Activated B cell treated with CpG ODN at 0.5 μM for 24 hours (primary cell): ENCODE measurements around the gene GRHPR. TPM values are rescaled to one million over a fixed set of nuclear protein-coding genes. Genes with fewer than 3 reads are reported as not detected.

ENCODE experiments used
- ATAC-seq: fragments of 200-7000 bp; cut with Tn5 transposase; one replicate; pipeline ENCODE4 v1.10.0; 2021; ENCODE audit warnings: low read depth, mild to moderate bottlenecking, moderate library complexity
- CTCF ChIA-PET: fragments of 350-600 bp; sonication (Branson Sonifier 250); formaldehyde crosslinking; loops from one replicate; lab custom pipeline; 2021; ENCODE audit warnings: antibody characterized with exemption; lab: Charles Lee
- POLR2A ChIA-PET: fragments of 350-600 bp; sonication (Branson Sonifier 250); formaldehyde crosslinking; loops from one replicate; lab custom pipeline; 2021; ENCODE audit warnings: antibody characterized with exemption; lab: Charles Lee
- DNase-seq: peaks from one replicate; pipeline ENCODE4 v3.0.0; 2022
- H3K27ac Mint-ChIP-seq: one replicate; pipeline ENCODE4 v1.8.0; 2020; ENCODE audit warnings: mixed read lengths
- H3K27me3 Mint-ChIP-seq: one replicate; pipeline ENCODE4 v1.8.0; 2021; ENCODE audit warnings: mixed read lengths
- H3K36me3 Mint-ChIP-seq: one replicate; pipeline ENCODE4 v1.8.0; 2021; ENCODE audit warnings: low read depth, mixed read lengths
- H3K4me1 Mint-ChIP-seq: one replicate; pipeline ENCODE4 v1.8.0; 2021; ENCODE audit warnings: mixed read lengths
- H3K4me3 Mint-ChIP-seq: one replicate; pipeline ENCODE4 v1.8.0; 2020; ENCODE audit warnings: mild to moderate bottlenecking, mixed read lengths
- H3K9me3 Mint-ChIP-seq: one replicate; pipeline ENCODE4 v1.8.0; 2020; ENCODE audit warnings: mixed read lengths
- intact Hi-C: fragments of 100-400 bp; cut with micrococcal nuclease; formaldehyde crosslinking; loops from one replicate; pipeline ENCODE4 v1.15.1; 2024
- total RNA-seq: library from RNA; stranded (reverse); gene quantifications from 2 replicates; pipeline ENCODE4 v1.2.3, GENCODE V29; 2022
- TF ChIP-seq, protein P1 (sequence below): fragments of 200-600 bp; IDR thresholded peaks from one replicate; pipeline ENCODE4 v1.8.0; 2022; ENCODE audit warnings: antibody characterized with exemption, mild to moderate bottlenecking

The GRHPR gene
- total RNA-seq, 1 donor from 2014 or later: 315 TPM

GRCh38 chr9:37406603-37407401 lies 15.7 kb upstream of the GRHPR start:
- Mint-ChIP-seq H3K27me3 (no peaks in the 10 kb centered on the region), H3K36me3 (peaks cover 8% of the 10 kb centered on the region), H3K27ac (peak overlapping the region; percentile 98), H3K4me1 (peaks cover 94% of the 10 kb centered on the region), H3K4me3 (peak overlapping the region; percentile 64), H3K9me3 (no peaks in the 10 kb centered on the region)
- intact Hi-C loops: loop anchor here (5.0 to 10.0 kb wide), 3 partner anchors 210 to 642 kb away; partner anchors contain the start of gene ZCCHC7
- DNase-seq (no peak), ATAC-seq (no peak)
- ChIA-PET CTCF (interaction anchor here (0.9 to 8.7 kb wide), 8 partner anchors 9 to 110 kb away, joined by 3 to 103 read pairs (median 6); no protein-coding TSS in a partner anchor), POLR2A (interaction anchor here (0.6 to 18.7 kb wide), 15 partner anchors 6 to 413 kb away, joined by 3 to 975 read pairs (median 4); partner anchors contain the start of genes GRHPR, PAX5, POLR1E and TOMM5)
- TF ChIP-seq, protein P1, sequence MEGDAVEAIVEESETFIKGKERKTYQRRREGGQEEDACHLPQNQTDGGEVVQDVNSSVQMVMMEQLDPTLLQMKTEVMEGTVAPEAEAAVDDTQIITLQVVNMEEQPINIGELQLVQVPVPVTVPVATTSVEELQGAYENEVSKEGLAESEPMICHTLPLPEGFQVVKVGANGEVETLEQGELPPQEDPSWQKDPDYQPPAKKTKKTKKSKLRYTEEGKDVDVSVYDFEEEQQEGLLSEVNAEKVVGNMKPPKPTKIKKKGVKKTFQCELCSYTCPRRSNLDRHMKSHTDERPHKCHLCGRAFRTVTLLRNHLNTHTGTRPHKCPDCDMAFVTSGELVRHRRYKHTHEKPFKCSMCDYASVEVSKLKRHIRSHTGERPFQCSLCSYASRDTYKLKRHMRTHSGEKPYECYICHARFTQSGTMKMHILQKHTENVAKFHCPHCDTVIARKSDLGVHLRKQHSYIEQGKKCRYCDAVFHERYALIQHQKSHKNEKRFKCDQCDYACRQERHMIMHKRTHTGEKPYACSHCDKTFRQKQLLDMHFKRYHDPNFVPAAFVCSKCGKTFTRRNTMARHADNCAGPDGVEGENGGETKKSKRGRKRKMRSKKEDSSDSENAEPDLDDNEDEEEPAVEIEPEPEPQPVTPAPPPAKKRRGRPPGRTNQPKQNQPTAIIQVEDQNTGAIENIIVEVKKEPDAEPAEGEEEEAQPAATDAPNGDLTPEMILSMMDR: no peak

- H3K4me3 Mint-ChIP-seq: peak overlapping the region; percentile 64
- no peaks in the 10 kb centered on the region for H3K9me3 Mint-ChIP-seq
- no peaks in the 10 kb centered on the region for H3K27me3 Mint-ChIP-seq
- H3K4me1 Mint-ChIP-seq: peaks cover 97% of the 10 kb centered on the region
- peaks cover 9% of the 10 kb centered on the region for H3K36me3 Mint-ChIP-seq
- H3K27ac Mint-ChIP-seq: peak overlapping the region; percentile 98
- no peak for ATAC-seq
- no peak for DNase-seq
- intact Hi-C loops: loop anchor here (5.0 to 10.0 kb wide), 3 partner anchors 210 to 643 kb away; partner anchors contain the start of gene ZCCHC7
- ChIA-PET CTCF (interaction anchor here (0.9 to 8.7 kb wide), 11 partner anchors 8 to 110 kb away, joined by 3 to 103 read pairs (median 4); partner anchors contain the start of gene GRHPR), POLR2A (interaction anchor here (0.8 to 18.7 kb wide), 15 partner anchors 7 to 413 kb away, joined by 3 to 975 read pairs (median 8); partner anchors contain the start of genes GRHPR, PAX5, TOMM5 and ZBTB5)
- TF ChIP-seq, protein P1: no peak
These were observed 15.0 kb upstream of the GRHPR start for GRCh38 chr9:37407468-37407867.

- Mint-ChIP-seq H3K27ac (peak overlapping the region; percentile 98), H3K27me3 (no peaks in the 10 kb centered on the region), H3K4me1 (peaks cover 92% of the 10 kb centered on the region), H3K9me3 (no peaks in the 10 kb centered on the region), H3K36me3 (peaks cover 8% of the 10 kb centered on the region), H3K4me3 (peak overlapping the region; percentile 75)
- POLR2A ChIA-PET: interaction anchor here (0.6 to 18.7 kb wide), 29 partner anchors 8 to 536 kb away, joined by 3 to 975 read pairs (median 5); partner anchors contain the start of genes GRHPR, PAX5, TOMM5 and ZBTB5
- CTCF ChIA-PET: interaction anchor here (1.1 to 8.7 kb wide), 7 partner anchors 9 to 85 kb away, joined by 3 to 103 read pairs (median 4); partner anchors contain the start of gene GRHPR
- DNase-seq (peak; percentile 85), ATAC-seq (peak; percentile 80)
- TF ChIP-seq, protein P1: no peak
- intact Hi-C loops: loop anchor here (1.0 to 10.0 kb wide), 16 partner anchors 10 to 644 kb away; partner anchors contain the start of genes PAX5 and ZCCHC7
These were observed 13.4 kb upstream of the GRHPR start for GRCh38 chr9:37408933-37409710.

DNA sequence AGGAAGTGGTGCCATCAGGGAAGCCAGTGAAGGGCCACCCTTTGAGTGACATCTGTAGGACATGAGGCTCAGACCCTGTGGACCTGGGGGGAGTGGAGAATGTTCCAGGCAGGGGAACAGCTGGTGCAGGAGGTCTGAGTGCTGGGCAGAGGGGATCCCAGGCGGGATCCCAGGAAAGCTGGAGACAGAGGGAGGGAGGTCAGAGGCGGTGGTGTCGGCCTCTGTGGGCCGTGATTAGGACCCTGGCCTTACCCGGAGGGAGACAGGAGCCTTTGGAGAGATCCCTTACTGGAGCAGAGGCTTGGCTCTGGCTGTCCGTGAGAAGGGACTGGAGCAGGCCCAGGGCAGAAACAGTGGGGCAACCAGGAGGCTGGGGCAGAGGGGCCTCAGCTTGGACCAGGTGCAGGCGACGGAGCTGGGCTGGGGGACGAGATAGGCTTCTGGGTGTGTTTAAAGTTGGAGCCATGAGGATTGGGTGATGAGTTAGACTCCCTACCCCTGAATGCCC lies 12.1 kb upstream of the GRHPR start:
- ChIA-PET POLR2A (interaction anchor here (0.6 to 18.7 kb wide), 26 partner anchors 10 to 552 kb away, joined by 3 to 975 read pairs (median 7); partner anchors contain the start of genes GRHPR, PAX5, POLR1E and TOMM5), CTCF (interaction anchor here (1.1 to 8.7 kb wide), 11 partner anchors 11 to 537 kb away, joined by 3 to 103 read pairs (median 9); partner anchors contain the start of gene GRHPR)
- no peaks in the 10 kb centered on the region for H3K27me3 Mint-ChIP-seq
- intact Hi-C loops: loop anchor here (10.0 kb wide), 1 partner anchor 776 kb away; no protein-coding TSS in a partner anchor
- H3K4me1 Mint-ChIP-seq: peaks cover 89% of the 10 kb centered on the region
- peak overlapping the region; percentile 75 for H3K4me3 Mint-ChIP-seq
- H3K36me3 Mint-ChIP-seq: peaks cover 5% of the 10 kb centered on the region
- DNase-seq (no peak), ATAC-seq (no peak)
- H3K27ac Mint-ChIP-seq: peak overlapping the region; percentile 98
- TF ChIP-seq, protein P1: no peak
- H3K9me3 Mint-ChIP-seq: no peaks in the 10 kb centered on the region
